H9 (cell line): ENCODE measurements around the gene MRPS10. TPM values are rescaled to one million over a fixed set of nuclear protein-coding genes. Genes with fewer than 3 reads are reported as not detected.

Experiments used
- DNase-seq: peaks from one replicate; pipeline ENCODE4 v3.0.0-alpha.2; 2017
- H2AFZ ChIP-seq: one replicate; pipeline ENCODE4 v1.6.1; 2013; ENCODE audit warnings: mild to moderate bottlenecking, low read length, control low read depth, moderate library complexity
- H2AK5ac ChIP-seq: 2 replicates; pipeline ENCODE4 v1.6.1; 2013; ENCODE audit warnings: low read length, control low read depth, mixed read lengths; ENCODE audit not compliant: insufficient read length
- H2BK120ac ChIP-seq: one replicate; pipeline ENCODE4 v1.6.1; 2013; ENCODE audit warnings: low read depth, mild to moderate bottlenecking, low read length, control low read depth, inconsistent platforms; ENCODE audit not compliant: poor library complexity, severe bottlenecking
- H2BK12ac ChIP-seq: 2 replicates; pipeline ENCODE4 v1.6.1; 2013; ENCODE audit warnings: low read length, control low read depth, mixed read lengths, low read depth; ENCODE audit not compliant: insufficient read length
- H2BK15ac ChIP-seq: 2 replicates; pipeline ENCODE4 v1.6.1; 2013; ENCODE audit warnings: low read depth, low read length, control low read depth
- H2BK20ac ChIP-seq: one replicate; pipeline ENCODE4 v1.6.1; 2013; ENCODE audit warnings: low read depth, mild to moderate bottlenecking, low read length, control low read depth, inconsistent platforms; ENCODE audit not compliant: poor library complexity, severe bottlenecking
- H2BK5ac ChIP-seq: 2 replicates; pipeline ENCODE4 v1.6.1; 2013; ENCODE audit warnings: low read length, control low read depth, mixed read lengths; ENCODE audit not compliant: insufficient read length
- H3K14ac ChIP-seq: 2 replicates; pipeline ENCODE4 v1.6.1; 2013; ENCODE audit warnings: low read length, control low read depth; ENCODE audit not compliant: insufficient read depth
- H3K18ac ChIP-seq: 2 replicates; pipeline ENCODE4 v1.6.1; 2013; ENCODE audit warnings: low read depth, mild to moderate bottlenecking, mixed read lengths, low read length, control low read depth; ENCODE audit not compliant: insufficient read length
- H3K23ac ChIP-seq: 2 replicates; pipeline ENCODE4 v1.6.1; 2013; ENCODE audit warnings: low read length, control low read depth, mixed read lengths, low read depth; ENCODE audit not compliant: insufficient read length
- H3K23me2 ChIP-seq: 2 replicates; pipeline ENCODE4 v1.6.1; 2013; ENCODE audit warnings: low read depth, mild to moderate bottlenecking, mixed read lengths, low read length, control low read depth; ENCODE audit not compliant: insufficient read length, poor library complexity, severe bottlenecking
- H3K27ac ChIP-seq: 2 replicates; pipeline ENCODE4 v1.5.1; 2013; ENCODE audit warnings: low read length, control low read depth, mixed read lengths, low read depth; ENCODE audit not compliant: insufficient read length
- H3K27me3 ChIP-seq: 2 replicates; pipeline ENCODE4 v1.6.1; 2013; ENCODE audit warnings: low read length, control low read depth, inconsistent platforms; ENCODE audit not compliant: insufficient read depth
- H3K4ac ChIP-seq: 2 replicates; pipeline ENCODE4 v1.6.1; 2013; ENCODE audit warnings: low read depth, mild to moderate bottlenecking, control low read depth, inconsistent platforms, low read length, moderate library complexity
- H3K4me1 ChIP-seq: 2 replicates; pipeline ENCODE4 v1.6.1; 2013; ENCODE audit warnings: low read length, control low read depth, inconsistent platforms; ENCODE audit not compliant: insufficient read depth
- H3K4me2 ChIP-seq: 2 replicates; pipeline ENCODE4 v1.6.1; 2013; ENCODE audit warnings: low read length, control low read depth, mixed read lengths; ENCODE audit not compliant: insufficient read length, insufficient read depth
- H3K56ac ChIP-seq: 2 replicates; pipeline ENCODE4 v1.6.1; 2013; ENCODE audit warnings: low read depth, mild to moderate bottlenecking, mixed read lengths, low read length, control low read depth; ENCODE audit not compliant: insufficient read length
- H3K79me1 ChIP-seq: 2 replicates; pipeline ENCODE4 v1.6.1; 2013; ENCODE audit warnings: low read depth, mild to moderate bottlenecking, moderate library complexity, low read length, control low read depth, inconsistent platforms; ENCODE audit not compliant: insufficient read depth, poor library complexity, severe bottlenecking
- H3K79me2 ChIP-seq: 2 replicates; pipeline ENCODE4 v1.6.1; 2013; ENCODE audit warnings: low read length, control low read depth, inconsistent platforms; ENCODE audit not compliant: insufficient read depth
- H3K9ac ChIP-seq: 2 replicates; pipeline ENCODE4 v1.6.1; 2013; ENCODE audit warnings: low read length, control low read depth, mixed read lengths; ENCODE audit not compliant: insufficient read length; ENCODE audit errors: extremely low read depth
- H3K9me3 ChIP-seq: one replicate; pipeline ENCODE4 v1.6.1; 2013; ENCODE audit warnings: low read depth, low read length, inconsistent platforms; ENCODE audit not compliant: control insufficient read depth
- H3T11ph ChIP-seq: one replicate; pipeline ENCODE4 v1.6.1; 2013; ENCODE audit warnings: mild to moderate bottlenecking, low read length, control low read depth, inconsistent platforms
- H4K20me1 ChIP-seq: one replicate; pipeline ENCODE4 v1.6.1; 2013; ENCODE audit not compliant: control insufficient read depth, insufficient read length, insufficient read depth
- H4K5ac ChIP-seq: 2 replicates; pipeline ENCODE4 v1.6.1; 2013; ENCODE audit warnings: low read depth, mild to moderate bottlenecking, mixed read lengths, low read length, control low read depth; ENCODE audit not compliant: insufficient read length
- H4K8ac ChIP-seq: replicated peaks from 2 replicates; pipeline ENCODE4 v1.6.1; 2013; ENCODE audit warnings: low read length, control low read depth, mixed read lengths, low read depth; ENCODE audit not compliant: insufficient read length
- H4K91ac ChIP-seq: 2 replicates; pipeline ENCODE4 v1.6.1; 2013; ENCODE audit warnings: low read depth, mild to moderate bottlenecking, moderate library complexity, mixed read lengths, low read length, control low read depth; ENCODE audit not compliant: insufficient read length
- H3K27ac Mint-ChIP-seq, 3 experiments: 2 replicates in 2 of 3; 3 replicates in 1 of 3; pipeline ENCODE4 v1.8.0; 2020 to 2021; ENCODE audit warnings: mixed read lengths in 3 of 3, mild to moderate bottlenecking in 1 of 3, moderate library complexity in 1 of 3
- H3K27me3 Mint-ChIP-seq: 2 replicates; pipeline ENCODE4 v1.8.0; 2021; ENCODE audit warnings: low read depth, mild to moderate bottlenecking, moderate library complexity, mixed read lengths
- H3K36me3 Mint-ChIP-seq, 3 experiments: 2 replicates in 2 of 3; 3 replicates in 1 of 3; pipeline ENCODE4 v1.8.0; 2020 to 2021; ENCODE audit warnings: low read depth in 3 of 3, mixed read lengths in 3 of 3; ENCODE audit not compliant: insufficient read depth in 1 of 3
- H3K4me1 Mint-ChIP-seq, 2 experiments: 2 replicates each; pipeline ENCODE4 v1.8.0; 2020; ENCODE audit warnings: mixed read lengths in 2 of 2
- H3K4me3 Mint-ChIP-seq, 2 experiments: 2 replicates in 1 of 2; 3 replicates in 1 of 2; pipeline ENCODE4 v1.8.0; 2020 to 2021; ENCODE audit warnings: mild to moderate bottlenecking in 2 of 2, mixed read lengths in 2 of 2, moderate library complexity in 1 of 2
- H3K9me3 Mint-ChIP-seq, 2 experiments: 2 replicates in 1 of 2; 3 replicates in 1 of 2; pipeline ENCODE4 v1.8.0; 2020; ENCODE audit warnings: mild to moderate bottlenecking in 2 of 2, mixed read lengths in 2 of 2, moderate library complexity in 1 of 2
- CTCF ChIP-seq: fragments of 200-600 bp; sonication (generic); conservative IDR thresholded peaks from 3 replicates; pipeline ENCODE4 v1.8.0; 2021; ENCODE audit warnings: antibody characterized with exemption, mild to moderate bottlenecking
- WGBS: extraction: QIAGEN DNeasy Blood & Tissue Kit; methylation state at CpG from one replicate; pipeline ENCODE4 v1.1.7; 2013; ENCODE audit warnings: missing lambda C conversion rate, low lambda C conversion rate, mixed read lengths; ENCODE audit not compliant: insufficient read length; ENCODE audit errors: extremely low coverage; 5-methylcytosine and 5-hydroxymethylcytosine counted together
- total RNA-seq: library from RNA; stranded (reverse); gene quantifications from 2 replicates; pipeline ENCODE4 v1.2.1, GENCODE V29; 2021

MRPS10 gene
- total RNA-seq, 1 experiment from 2014 or later: 33.9 TPM

- Histone ChIP-seq H3K27ac (no peak overlapping the region), H3K79me1 (no peaks in the 10 kb centered on the region), H3T11ph (no peak overlapping the region), H2BK12ac (no peak overlapping the region), H4K91ac (no peak overlapping the region), H3K4me2 (no peak overlapping the region), H4K5ac (no peak overlapping the region), H2BK5ac (no peak overlapping the region), H3K23me2 (no peaks in the 10 kb centered on the region), H3K27me3 (peaks cover 2% of the 10 kb centered on the region; the same call in 1 of the 2 replicates), H3K9ac (no peak overlapping the region), H2BK15ac (no peak overlapping the region), H4K8ac (no peak overlapping the region), H3K14ac (no peak overlapping the region), H3K56ac (no peak overlapping the region), H3K4me1 (no peaks in the 10 kb centered on the region; the same call in 1 of the 2 replicates), H4K20me1 (no peaks in the 10 kb centered on the region), H3K4ac (no peak overlapping the region), H2AFZ (no peak overlapping the region), H2AK5ac (no peak overlapping the region), H3K9me3 (no peaks in the 10 kb centered on the region), H3K23ac (no peak overlapping the region), H3K79me2 (no peaks in the 10 kb centered on the region), H2BK120ac (no peak overlapping the region), H2BK20ac (no peak overlapping the region), H3K18ac (no peak overlapping the region)
- no CpG with 5 or more reads among the region's 1 CpG for WGBS
- TF ChIP-seq CTCF: no peak
- Mint-ChIP-seq H3K9me3 (no peaks in the 10 kb centered on the region), H3K27ac (no peak overlapping the region), H3K4me1 (peaks cover 57 to 72% of the 10 kb centered on the region in 2 experiments), H3K27me3 (peaks cover 15% of the 10 kb centered on the region), H3K4me3 (no peak overlapping the region), H3K36me3 (no peaks in the 10 kb centered on the region; a peak in 1 of 7 replicates)
- no peak for DNase-seq
Measured at GRCh38 chr6:42163981-42164380, 53.7 kb downstream of the MRPS10 start.
